Lung (tissue), 12 donors: ENCODE measurements around the gene KCNG4. TPM values are rescaled to one million over a fixed set of nuclear protein-coding genes. Genes with fewer than 3 reads are reported as not detected.

ENCODE experiments used
- ATAC-seq: fragments of 200-7000 bp; cut with Tn5 transposase; one replicate; pipeline ENCODE4 v1.9.1; 2020; ENCODE audit warnings: moderate number of reproducible peaks; ENCODE audit not compliant: insufficient read depth, low FRiP score
- DNase-seq, 3 donors: peaks; one replicate each; pipeline ENCODE4 v3.0.0-alpha.2; 2013 to 2017
- H3K27ac ChIP-seq, 2 donors: one replicate each; pipeline ENCODE4 v1.5.1; 2013; ENCODE audit warnings: mild to moderate bottlenecking in 2 of 2, moderate library complexity in 2 of 2, control low read depth in 1 of 2, inconsistent platforms in 1 of 2, low read depth in 1 of 2, low read length in 1 of 2
- H3K27me3 ChIP-seq, 3 donors: one replicate each; pipeline ENCODE4 v1.5.1; 2013; ENCODE audit warnings: low read length in 2 of 3; ENCODE audit not compliant: control insufficient read depth in 3 of 3, insufficient read depth in 3 of 3
- H3K36me3 ChIP-seq, 4 donors: one replicate each; pipeline ENCODE4 v1.5.1; 2013; ENCODE audit warnings: low read length in 4 of 4, mild to moderate bottlenecking in 1 of 4, moderate library complexity in 1 of 4; ENCODE audit not compliant: control insufficient read depth in 4 of 4, insufficient read depth in 4 of 4
- H3K4me1 ChIP-seq, 5 donors: one replicate each; pipeline ENCODE4 v1.5.1; 2013; ENCODE audit warnings: low read length in 5 of 5, mild to moderate bottlenecking in 2 of 5, moderate library complexity in 1 of 5; ENCODE audit not compliant: control insufficient read depth in 5 of 5, insufficient read depth in 5 of 5
- H3K4me3 ChIP-seq: one replicate; pipeline ENCODE4 v1.5.1; 2013; ENCODE audit warnings: mild to moderate bottlenecking, control low read depth, moderate library complexity
- H3K9ac ChIP-seq, 2 donors: one replicate each; pipeline ENCODE4 v1.5.1; 2013; ENCODE audit warnings: low read length in 2 of 2, control low read depth in 1 of 2; ENCODE audit not compliant: insufficient read depth in 1 of 2
- H3K9me3 ChIP-seq, 4 donors: one replicate each; pipeline ENCODE4 v1.5.1; 2013; ENCODE audit warnings: low read length in 3 of 4, mild to moderate bottlenecking in 1 of 4, moderate library complexity in 1 of 4; ENCODE audit not compliant: control insufficient read depth in 4 of 4, insufficient read depth in 3 of 4
- WGBS, 2 donors: extraction: QIAGEN DNeasy Blood & Tissue Kit; methylation state at CpG; one replicate each; pipeline ENCODE4 v1.1.7; 2013; 5-methylcytosine and 5-hydroxymethylcytosine counted together
- polyA plus RNA-seq, 2 donors: library from polyadenylated mRNA; stranded (reverse); fragments of 200-250 nt; gene quantifications; one replicate each; pipeline ENCODE4 v1.2.1, GENCODE V29; 2013
- total RNA-seq, 2 donors: library from RNA; depleted of rRNA in 1 of 2; stranded (reverse); fragments of >200 nt in 1 of 2; gene quantifications; one replicate each; pipeline ENCODE4 v1.2.1, GENCODE V29; 2014 to 2021
- TF ChIP-seq, protein P1 (sequence below): IDR thresholded peaks from 2 replicates; pipeline ENCODE4 v1.5.1; 2012; ENCODE audit warnings: mild to moderate bottlenecking; ENCODE audit errors: control extremely low read depth, extremely low read depth
- donor health status: control.
- donor health status: control.
- donor health status: Bipolar disorder and iron deficiency.
- donor health status: healthy.
- donor health status: DM: yes; HTN: yes; CAD: no.

Gene KCNG4
- total and polyA plus RNA-seq, 4 donors, result not detected

GRCh38 chr16:84212631-84213030 is 27.2 kb downstream of the KCNG4 start:
- Histone ChIP-seq H3K27ac (no peak overlapping the region), H3K36me3 (no peaks in the 10 kb centered on the region), H3K9me3 (peaks cover 0 to 1% (median 0%) of the 10 kb centered on the region in 4 donors), H3K4me1 (no peaks in the 10 kb centered on the region), H3K9ac (no peak overlapping the region), H3K27me3 (no peaks in the 10 kb centered on the region), H3K4me3 (no peak overlapping the region)
- TF ChIP-seq, protein P1, sequence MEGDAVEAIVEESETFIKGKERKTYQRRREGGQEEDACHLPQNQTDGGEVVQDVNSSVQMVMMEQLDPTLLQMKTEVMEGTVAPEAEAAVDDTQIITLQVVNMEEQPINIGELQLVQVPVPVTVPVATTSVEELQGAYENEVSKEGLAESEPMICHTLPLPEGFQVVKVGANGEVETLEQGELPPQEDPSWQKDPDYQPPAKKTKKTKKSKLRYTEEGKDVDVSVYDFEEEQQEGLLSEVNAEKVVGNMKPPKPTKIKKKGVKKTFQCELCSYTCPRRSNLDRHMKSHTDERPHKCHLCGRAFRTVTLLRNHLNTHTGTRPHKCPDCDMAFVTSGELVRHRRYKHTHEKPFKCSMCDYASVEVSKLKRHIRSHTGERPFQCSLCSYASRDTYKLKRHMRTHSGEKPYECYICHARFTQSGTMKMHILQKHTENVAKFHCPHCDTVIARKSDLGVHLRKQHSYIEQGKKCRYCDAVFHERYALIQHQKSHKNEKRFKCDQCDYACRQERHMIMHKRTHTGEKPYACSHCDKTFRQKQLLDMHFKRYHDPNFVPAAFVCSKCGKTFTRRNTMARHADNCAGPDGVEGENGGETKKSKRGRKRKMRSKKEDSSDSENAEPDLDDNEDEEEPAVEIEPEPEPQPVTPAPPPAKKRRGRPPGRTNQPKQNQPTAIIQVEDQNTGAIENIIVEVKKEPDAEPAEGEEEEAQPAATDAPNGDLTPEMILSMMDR, result no peak
- ATAC-seq (no peak), DNase-seq (no peak)
- WGBS, 2 donors, result 88 to 94% methylated on average over 4 of the region's 4 CpGs

GRCh38 chr16:84212154-84212553 is 27.7 kb downstream of the KCNG4 start:
- Histone ChIP-seq H3K4me3 (no peak overlapping the region), H3K4me1 (no peaks in the 10 kb centered on the region), H3K9me3 (peaks cover 0 to 1% (median 0%) of the 10 kb centered on the region in 4 donors), H3K36me3 (no peaks in the 10 kb centered on the region), H3K9ac (no peak overlapping the region), H3K27me3 (no peaks in the 10 kb centered on the region), H3K27ac (no peak overlapping the region)
- WGBS, 2 donors, result 62 to 64% methylated on average over 4 of the region's 4 CpGs
- ATAC-seq (no peak), DNase-seq (no peak)
- TF ChIP-seq, protein P1, result no peak

DNA sequence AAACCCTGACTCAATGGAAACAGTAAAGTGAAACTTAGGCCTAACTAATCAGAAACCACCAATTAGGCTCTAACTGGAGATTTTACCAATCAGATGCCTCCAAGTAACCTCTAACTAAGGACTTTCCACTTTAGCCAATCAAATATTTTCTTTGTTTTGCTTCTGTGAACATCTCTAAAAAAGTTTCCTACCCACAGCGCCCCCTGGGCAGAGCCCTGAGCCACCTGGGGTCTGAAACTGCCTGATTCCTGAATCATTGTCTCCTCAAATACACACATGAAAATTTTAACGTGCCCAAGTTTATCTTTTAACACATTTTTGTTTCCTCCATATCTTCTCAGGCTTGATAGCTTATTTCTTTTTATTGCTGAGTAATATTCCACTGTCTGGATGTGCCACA is 29.8 kb downstream of the KCNG4 start:
- Histone ChIP-seq H3K9ac (no peak overlapping the region), H3K4me1 (no peaks in the 10 kb centered on the region), H3K27ac (no peak overlapping the region), H3K36me3 (no peaks in the 10 kb centered on the region), H3K9me3 (peaks cover 0 to 1% (median 0%) of the 10 kb centered on the region in 4 donors), H3K27me3 (no peaks in the 10 kb centered on the region), H3K4me3 (no peak overlapping the region)
- DNase-seq (no peak), ATAC-seq (no peak)
- TF ChIP-seq, protein P1, result no peak
- WGBS, 2 donors, result 76 to 83% methylated on average over 2 of the region's 2 CpGs

DNA sequence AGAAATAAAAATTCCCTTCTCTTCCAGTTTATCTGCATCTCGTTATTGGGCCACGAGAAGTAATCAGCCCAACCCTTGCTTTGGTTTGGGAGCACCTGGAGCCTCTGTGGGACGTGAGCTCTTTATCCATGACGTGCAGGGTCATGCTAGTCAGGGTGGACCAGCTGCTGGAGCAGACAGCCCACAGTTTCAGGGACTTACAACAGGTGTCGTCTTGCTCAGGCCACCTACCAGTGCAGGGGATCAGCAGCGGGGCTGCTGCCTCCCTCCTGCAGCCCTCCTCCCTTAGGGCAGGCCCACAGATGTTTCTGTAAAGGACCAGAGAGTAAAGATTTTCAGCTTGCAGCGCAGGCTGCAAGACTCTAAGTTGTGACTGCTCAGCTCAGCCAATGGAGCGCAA is 31.9 kb downstream of the KCNG4 start:
- no peak overlapping the region for H3K9ac ChIP-seq
- H3K27me3 ChIP-seq, result no peaks in the 10 kb centered on the region
- ATAC-seq, result no peak
- H3K9me3 ChIP-seq, result peaks cover 0 to 1% (median 0%) of the 10 kb centered on the region in 4 donors
- WGBS, 2 donors, result 83 to 87% methylated on average over 8 of the region's 8 CpGs
- DNase-seq, result no peak
- TF ChIP-seq, protein P1, result no peak
- H3K36me3 ChIP-seq, result no peaks in the 10 kb centered on the region
- H3K27ac ChIP-seq, result no peak overlapping the region
- no peak overlapping the region for H3K4me3 ChIP-seq
- no peaks in the 10 kb centered on the region for H3K4me1 ChIP-seq
